IPS DF 6.9 (cell line): Measurements from ENCODE around the gene PLCL2.

ENCODE experiments used
- DNase-seq: peaks from one replicate; pipeline ENCODE4 v3.0.0-alpha.2; 2013; ENCODE audit warnings: low read depth, low spot score
- H3K27ac ChIP-seq: one replicate; pipeline ENCODE4 v1.5.1; 2013; ENCODE audit warnings: low read length, control low read depth
- H3K27me3 ChIP-seq: 2 replicates; pipeline ENCODE4 v1.6.1; 2013; ENCODE audit warnings: mild to moderate bottlenecking, low read length; ENCODE audit not compliant: control insufficient read depth, insufficient read depth
- H3K36me3 ChIP-seq: 2 replicates; pipeline ENCODE4 v1.6.1; 2013; ENCODE audit warnings: low read length; ENCODE audit not compliant: control insufficient read depth, insufficient read depth
- H3K4me1 ChIP-seq: 2 replicates; pipeline ENCODE4 v1.6.1; 2013; ENCODE audit warnings: low read length; ENCODE audit not compliant: control insufficient read depth, insufficient read depth
- H3K4me3 ChIP-seq: 2 replicates; pipeline ENCODE4 v1.5.1; 2013; ENCODE audit warnings: mild to moderate bottlenecking, low read length
- H3K9me3 ChIP-seq: 2 replicates; pipeline ENCODE4 v1.6.1; 2013; ENCODE audit warnings: low read length, inconsistent platforms; ENCODE audit not compliant: control insufficient read depth, insufficient read depth
- WGBS: extraction: QIAGEN DNeasy Blood & Tissue Kit; methylation state at CpG from one replicate; pipeline ENCODE4 v1.1.7; 2013; ENCODE audit warnings: mixed read lengths, missing lambda C conversion rate; ENCODE audit not compliant: insufficient read length, insufficient coverage; 5-methylcytosine and 5-hydroxymethylcytosine counted together

The PLCL2 gene

GRCh38 chr3:17054301-17054981 lies 169.7 kb downstream of the PLCL2 start:
- DNase-seq = no peak
- Histone ChIP-seq H3K4me3 (no peak overlapping the region), H3K4me1 (no peaks in the 10 kb centered on the region; the same call in 1 of the 2 replicates), H3K27ac (no peak overlapping the region), H3K36me3 (no peaks in the 10 kb centered on the region), H3K27me3 (no peaks in the 10 kb centered on the region), H3K9me3 (no peaks in the 10 kb centered on the region)
- WGBS = no CpG with 5 or more reads among the region's 1 CpG

GRCh38 chr3:17054982-17055343 lies 170.2 kb downstream of the PLCL2 start:
- no peaks in the 10 kb centered on the region for H3K36me3 ChIP-seq
- H3K4me3 ChIP-seq = no peak overlapping the region
- no peaks in the 10 kb centered on the region; the same call in 1 of the 2 replicates for H3K4me1 ChIP-seq
- no peak for DNase-seq
- H3K9me3 ChIP-seq = no peaks in the 10 kb centered on the region
- H3K27me3 ChIP-seq = no peaks in the 10 kb centered on the region
- H3K27ac ChIP-seq = no peak overlapping the region

GRCh38 chr3:17055374-17056276 lies 170.9 kb downstream of the PLCL2 start:
- Histone ChIP-seq H3K4me1 (no peaks in the 10 kb centered on the region; the same call in 1 of the 2 replicates), H3K27ac (no peak overlapping the region), H3K36me3 (no peaks in the 10 kb centered on the region), H3K4me3 (no peak overlapping the region), H3K27me3 (no peaks in the 10 kb centered on the region), H3K9me3 (no peaks in the 10 kb centered on the region)
- no peak for DNase-seq
- WGBS = no CpG with 5 or more reads among the region's 7 CpGs

GRCh38 chr3:17057321-17057720 lies 172.6 kb downstream of the PLCL2 start:
- Histone ChIP-seq H3K4me1 (peaks cover 1% of the 10 kb centered on the region; the same call in 1 of the 2 replicates), H3K36me3 (no peaks in the 10 kb centered on the region), H3K4me3 (no peak overlapping the region), H3K27me3 (no peaks in the 10 kb centered on the region), H3K27ac (no peak overlapping the region), H3K9me3 (no peaks in the 10 kb centered on the region)
- DNase-seq = no peak
- WGBS = no CpG with 5 or more reads among the region's 4 CpGs

- Histone ChIP-seq H3K27me3 (no peaks in the 10 kb centered on the region), H3K4me1 (peaks cover 1% of the 10 kb centered on the region; the same call in 1 of the 2 replicates), H3K36me3 (no peaks in the 10 kb centered on the region), H3K9me3 (no peaks in the 10 kb centered on the region), H3K4me3 (no peak overlapping the region), H3K27ac (no peak overlapping the region)
- no CpG with 5 or more reads among the region's 5 CpGs for WGBS
- DNase-seq = no peak
These were observed 175.3 kb downstream of the PLCL2 start for GRCh38 chr3:17059989-17060550.

GRCh38 chr3:17061005-17061404 lies 176.2 kb downstream of the PLCL2 start:
- Histone ChIP-seq H3K36me3 (no peaks in the 10 kb centered on the region), H3K4me1 (peaks cover 1% of the 10 kb centered on the region; the same call in 1 of the 2 replicates), H3K4me3 (no peak overlapping the region), H3K27me3 (no peaks in the 10 kb centered on the region), H3K27ac (no peak overlapping the region), H3K9me3 (no peaks in the 10 kb centered on the region)
- whole genome bisulfite sequencing = no CpG with 5 or more reads among the region's 3 CpGs
- DNase-seq = no peak

- Histone ChIP-seq H3K4me1 (0 out of 2 replicates have a peak, but pooled peaks cover 1% of the 10 kb centered on the region), H3K27me3 (no peaks in the 10 kb centered on the region), H3K4me3 (no peak overlapping the region), H3K36me3 (no peaks in the 10 kb centered on the region), H3K27ac (no peak overlapping the region), H3K9me3 (no peaks in the 10 kb centered on the region)
- WGBS = no CpG with 5 or more reads among the region's 3 CpGs
- DNase-seq = no peak
These were observed 178.0 kb downstream of the PLCL2 start for GRCh38 chr3:17062736-17063135.

GRCh38 chr3:17063596-17063995 lies 178.8 kb downstream of the PLCL2 start:
- 0 out of 2 replicates have a peak, but pooled peaks cover 1% of the 10 kb centered on the region for H3K4me1 ChIP-seq
- H3K36me3 ChIP-seq = no peaks in the 10 kb centered on the region
- H3K4me3 ChIP-seq = no peak overlapping the region
- H3K27ac ChIP-seq = no peak overlapping the region
- no peaks in the 10 kb centered on the region for H3K9me3 ChIP-seq
- no CpG with 5 or more reads among the region's 3 CpGs for WGBS
- no peak for DNase-seq
- H3K27me3 ChIP-seq = no peaks in the 10 kb centered on the region

- Histone ChIP-seq H3K9me3 (no peaks in the 10 kb centered on the region), H3K27ac (no peak overlapping the region), H3K36me3 (no peaks in the 10 kb centered on the region), H3K4me1 (0 out of 2 replicates have a peak, but pooled peaks cover 1% of the 10 kb centered on the region), H3K27me3 (no peaks in the 10 kb centered on the region), H3K4me3 (no peak overlapping the region)
- DNase-seq = no peak
- WGBS = no CpG with 5 or more reads among the region's 2 CpGs
These were observed 180.6 kb downstream of the PLCL2 start for GRCh38 chr3:17065315-17065714.

- WGBS = no CpG with 5 or more reads among the region's 4 CpGs
- H3K27me3 ChIP-seq = no peaks in the 10 kb centered on the region
- H3K9me3 ChIP-seq = no peaks in the 10 kb centered on the region
- no peak overlapping the region for H3K4me3 ChIP-seq
- no peak overlapping the region for H3K27ac ChIP-seq
- no peaks in the 10 kb centered on the region for H3K36me3 ChIP-seq
- H3K4me1 ChIP-seq = 0 out of 2 replicates have a peak, but pooled peaks cover 1% of the 10 kb centered on the region
- no peak for DNase-seq
These were observed 181.1 kb downstream of the PLCL2 start for GRCh38 chr3:17065881-17066280.
